DOHH2 (cell line): Measurements from ENCODE around the gene BLM.

Experiments
- EZH2phosphoT487 ChIP-seq: fragments of 200-600 bp; sonication (generic); IDR thresholded peaks from 2 replicates; pipeline ENCODE4 v1.6.1; 2017; ENCODE audit warnings: borderline replicate concordance, mild to moderate bottlenecking, antibody characterized with exemption, low read length, moderate library complexity, mixed read lengths
- TF ChIP-seq, protein P1 (sequence below): fragments of 200-600 bp; sonication (generic); IDR thresholded peaks from one replicate; pipeline ENCODE4 v1.5.1; 2014; ENCODE audit warnings: antibody characterized with exemption, mild to moderate bottlenecking, low read depth, low read length; ENCODE audit not compliant: poor library complexity, severe bottlenecking

DNA sequence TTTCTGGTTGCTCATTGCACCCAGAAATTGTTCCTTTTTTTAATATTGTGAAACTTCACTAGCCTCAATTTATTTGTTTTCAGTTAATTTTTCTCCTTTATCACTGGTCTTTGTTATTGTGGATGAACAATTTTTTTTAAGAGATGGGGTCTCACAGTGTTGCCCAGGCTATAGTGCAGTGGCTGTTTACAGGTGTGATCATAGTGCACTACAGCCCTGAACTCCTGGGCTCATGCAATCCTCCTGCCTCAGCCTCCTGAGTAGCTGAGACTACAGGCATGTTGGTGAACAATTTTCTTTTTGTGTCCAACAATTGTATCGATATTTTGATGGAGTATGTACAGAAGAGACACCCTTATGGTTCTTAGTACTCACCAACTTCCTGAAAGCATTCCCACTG lies 26.3 kb downstream of the BLM start:
- TF ChIP-seq, protein P1, sequence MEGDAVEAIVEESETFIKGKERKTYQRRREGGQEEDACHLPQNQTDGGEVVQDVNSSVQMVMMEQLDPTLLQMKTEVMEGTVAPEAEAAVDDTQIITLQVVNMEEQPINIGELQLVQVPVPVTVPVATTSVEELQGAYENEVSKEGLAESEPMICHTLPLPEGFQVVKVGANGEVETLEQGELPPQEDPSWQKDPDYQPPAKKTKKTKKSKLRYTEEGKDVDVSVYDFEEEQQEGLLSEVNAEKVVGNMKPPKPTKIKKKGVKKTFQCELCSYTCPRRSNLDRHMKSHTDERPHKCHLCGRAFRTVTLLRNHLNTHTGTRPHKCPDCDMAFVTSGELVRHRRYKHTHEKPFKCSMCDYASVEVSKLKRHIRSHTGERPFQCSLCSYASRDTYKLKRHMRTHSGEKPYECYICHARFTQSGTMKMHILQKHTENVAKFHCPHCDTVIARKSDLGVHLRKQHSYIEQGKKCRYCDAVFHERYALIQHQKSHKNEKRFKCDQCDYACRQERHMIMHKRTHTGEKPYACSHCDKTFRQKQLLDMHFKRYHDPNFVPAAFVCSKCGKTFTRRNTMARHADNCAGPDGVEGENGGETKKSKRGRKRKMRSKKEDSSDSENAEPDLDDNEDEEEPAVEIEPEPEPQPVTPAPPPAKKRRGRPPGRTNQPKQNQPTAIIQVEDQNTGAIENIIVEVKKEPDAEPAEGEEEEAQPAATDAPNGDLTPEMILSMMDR = no peak
- TF ChIP-seq EZH2phosphoT487 = no peak
